ENCODE measurements around the gene GPRASP2. TPM values are rescaled to one million over a fixed set of nuclear protein-coding genes. Genes with fewer than 3 reads are reported as not detected.
"Not testable (repeated sequence)": the region's sequence is repeated elsewhere in the genome, so short reads cannot be mapped to it uniquely, and the experiment has no call there.

The GPRASP2 gene
- total RNA-seq (2021; ENCODE audit: unreplicated experiment) (2.1 TPM), Bru-seq, nascent RNA (percentile 43 among the genes with signal in this experiment), BruChase-seq, experiment 1, labeled RNA remaining after a 6-hour chase (percentile 69 among the genes with signal in this experiment), BruChase-seq, experiment 2, labeled RNA remaining after a 2-hour chase (percentile 72 among the genes with signal in this experiment)
- polyA plus RNA-seq (2012), result 1.9 and 2.1 TPM in 2 replicates
- long read RNA-seq, partial matches to known transcripts, result 1 of 6 reads
- long read RNA-seq, other reads (novel, unspliced or antisense), result 5 of 6 reads

DNA sequence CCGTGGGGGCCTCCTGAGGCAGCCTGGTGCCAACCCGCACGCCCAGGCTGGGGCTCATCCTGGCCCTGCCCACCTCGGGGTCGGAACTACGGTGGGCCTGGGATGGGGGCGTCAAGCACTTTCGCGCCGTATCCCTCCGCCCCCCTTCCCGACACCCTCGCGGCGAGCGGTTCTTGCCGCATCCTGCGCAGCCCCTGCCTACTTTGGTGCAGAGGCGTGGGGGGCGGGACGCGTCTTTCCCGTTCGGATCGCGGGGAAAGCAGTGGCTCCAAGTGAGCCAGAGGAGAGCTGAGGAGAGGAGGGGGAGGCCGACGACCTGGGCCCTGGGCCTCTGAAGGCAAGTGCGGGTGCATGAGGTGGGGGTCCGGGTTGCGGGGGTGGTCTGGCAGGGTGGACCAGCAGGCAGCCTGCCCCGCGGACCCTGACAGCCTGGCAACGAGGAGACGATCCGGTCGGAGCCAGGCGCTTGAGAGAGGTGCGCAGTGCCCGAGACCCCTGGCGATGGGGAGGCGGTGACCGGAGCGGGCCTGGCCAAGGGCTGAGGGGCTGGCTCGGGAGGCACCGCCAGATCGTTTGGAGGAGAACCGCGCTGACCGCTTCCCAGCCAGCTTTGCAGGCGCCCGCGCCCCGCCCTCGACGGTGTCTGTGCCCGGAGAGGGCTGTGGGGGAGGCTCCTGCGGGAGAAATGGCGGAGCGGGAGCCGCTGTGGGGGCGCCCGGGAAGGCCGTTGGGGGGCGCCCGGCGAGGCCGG lies at the start of gene GPRASP2:
GPRASP2 (plus strand) TSS at position 233 of the 751 bp plus-strand sequence. CDS start 2,422 bp downstream, outside the sequence.
- DNase-seq (ENCODE audit: low read depth, low spot score) (no peak), ATAC-seq (peak; percentile 64)
- no TSS peak for BruUV-seq (replicated peaks)
- Histone ChIP-seq H3K27ac (ENCODE audit: low read depth, low read length) (no peak within 1 kb of the TSS; the same call in 1 of the 2 replicates), H3K4me2 (ENCODE audit: low read length) (peak within 1 kb of the TSS; percentile 77), H3K4me1 (ENCODE audit: control insufficient read depth in 1 of 2, insufficient read depth in 2 of 2, low read length in 2 of 2) (no peaks in the 10 kb centered on the region), H3K9me2 (ENCODE audit: insufficient read depth) (no peaks in the 10 kb centered on the region), H2AFZ (ENCODE audit: low read depth, low read length, poor library complexity, severe bottlenecking) (no peak within 1 kb of the TSS), H3K79me2 (ENCODE audit: insufficient read depth, low read length) (no peaks in the 10 kb centered on the region), H3K27me3 (ENCODE audit: insufficient read depth, low read length) (no peaks in the 10 kb centered on the region), H3K9ac (ENCODE audit: low read length) (peak within 1 kb of the TSS; percentile 47; the same call in 1 of the 2 replicates), H3K9me3 (ENCODE audit: control insufficient read depth in 1 of 2, insufficient read depth in 1 of 2, low read depth in 1 of 2, low read length in 2 of 2) (no peaks in the 10 kb centered on the region), H4K20me1 (ENCODE audit: insufficient read depth) (no peaks in the 10 kb centered on the region), H3K4me3 (replicated peaks in 1 of 2; ENCODE audit: low read depth in 1 of 2, low read length in 2 of 2) (peak within 1 kb of the TSS; percentile 40 to 56), H3K36me3 (ENCODE audit: control insufficient read depth in 1 of 2, insufficient read depth in 2 of 2, low read length in 2 of 2) (no peaks in the 10 kb centered on the region)
- RAD21 ChIA-PET (ENCODE audit: low non-redundant PET in 1 of 2, low total read pairs in 2 of 2, uncharacterized antibody in 2 of 2, unreplicated experiment in 2 of 2), result no interaction called here
- intact Hi-C loops (cut with micrococcal nuclease), result no loop called here
- POLR2A ChIA-PET, result no interaction called here
- CTCF ChIA-PET, result no interaction called here
- TF ChIP-seq, protein P1, sequence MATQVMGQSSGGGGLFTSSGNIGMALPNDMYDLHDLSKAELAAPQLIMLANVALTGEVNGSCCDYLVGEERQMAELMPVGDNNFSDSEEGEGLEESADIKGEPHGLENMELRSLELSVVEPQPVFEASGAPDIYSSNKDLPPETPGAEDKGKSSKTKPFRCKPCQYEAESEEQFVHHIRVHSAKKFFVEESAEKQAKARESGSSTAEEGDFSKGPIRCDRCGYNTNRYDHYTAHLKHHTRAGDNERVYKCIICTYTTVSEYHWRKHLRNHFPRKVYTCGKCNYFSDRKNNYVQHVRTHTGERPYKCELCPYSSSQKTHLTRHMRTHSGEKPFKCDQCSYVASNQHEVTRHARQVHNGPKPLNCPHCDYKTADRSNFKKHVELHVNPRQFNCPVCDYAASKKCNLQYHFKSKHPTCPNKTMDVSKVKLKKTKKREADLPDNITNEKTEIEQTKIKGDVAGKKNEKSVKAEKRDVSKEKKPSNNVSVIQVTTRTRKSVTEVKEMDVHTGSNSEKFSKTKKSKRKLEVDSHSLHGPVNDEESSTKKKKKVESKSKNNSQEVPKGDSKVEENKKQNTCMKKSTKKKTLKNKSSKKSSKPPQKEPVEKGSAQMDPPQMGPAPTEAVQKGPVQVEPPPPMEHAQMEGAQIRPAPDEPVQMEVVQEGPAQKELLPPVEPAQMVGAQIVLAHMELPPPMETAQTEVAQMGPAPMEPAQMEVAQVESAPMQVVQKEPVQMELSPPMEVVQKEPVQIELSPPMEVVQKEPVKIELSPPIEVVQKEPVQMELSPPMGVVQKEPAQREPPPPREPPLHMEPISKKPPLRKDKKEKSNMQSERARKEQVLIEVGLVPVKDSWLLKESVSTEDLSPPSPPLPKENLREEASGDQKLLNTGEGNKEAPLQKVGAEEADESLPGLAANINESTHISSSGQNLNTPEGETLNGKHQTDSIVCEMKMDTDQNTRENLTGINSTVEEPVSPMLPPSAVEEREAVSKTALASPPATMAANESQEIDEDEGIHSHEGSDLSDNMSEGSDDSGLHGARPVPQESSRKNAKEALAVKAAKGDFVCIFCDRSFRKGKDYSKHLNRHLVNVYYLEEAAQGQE (IDR thresholded peaks at IDR 0.05; ENCODE audit: low read depth), result no peak
- TF ChIP-seq FOSL1 (IDR thresholded peaks at IDR 0.05; ENCODE audit: low read depth), result no peak
- TF ChIP-seq SRF (IDR thresholded peaks at IDR 0.05; ENCODE audit: low read depth), result no peak
- TF ChIP-seq ATF3 (IDR thresholded peaks at IDR 0.05), result no peak
- TF ChIP-seq ZBTB33 (IDR thresholded peaks at IDR 0.05; ENCODE audit: extremely low read depth, insufficient replicate concordance, low read length), result no peak
- no peak for TF ChIP-seq ZFX (IDR thresholded peaks at IDR 0.05)
- TF ChIP-seq POLR2A (IDR thresholded peaks at IDR 0.05; ENCODE audit: borderline replicate concordance, extremely low read depth, insufficient read depth, insufficient read length), result no peak
- no peak for TF ChIP-seq EGR1 (IDR thresholded peaks at IDR 0.05; ENCODE audit: low read depth)
- no peak for TF ChIP-seq SP1 (IDR thresholded peaks at IDR 0.05; ENCODE audit: low read depth)

DNA sequence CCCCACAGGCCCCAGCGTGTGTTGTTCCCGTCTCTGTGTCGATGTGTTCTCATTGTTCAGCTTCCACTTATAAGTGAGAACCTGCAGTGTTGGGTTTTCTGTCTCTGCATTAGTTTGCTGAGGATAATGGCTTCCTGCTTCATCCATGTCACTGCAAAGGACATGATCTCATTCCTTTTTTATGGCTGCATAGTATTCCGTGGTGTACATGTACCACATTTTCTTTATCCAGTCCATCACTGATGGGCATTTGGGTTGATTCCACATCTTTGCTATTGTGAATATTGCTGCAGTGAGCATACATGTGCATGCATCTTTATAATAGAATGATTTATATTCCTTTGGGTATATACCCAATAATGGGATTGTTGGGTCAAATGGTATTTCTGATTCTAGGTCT lies 48.4 kb upstream of the GPRASP2 start:
- H4K20me1 ChIP-seq (ENCODE audit: insufficient read depth); H3K4me3 ChIP-seq (replicated peaks in 1 of 2; ENCODE audit: low read depth in 1 of 2, low read length in 2 of 2); BruUV-seq (replicated peaks); H3K9me2 ChIP-seq (ENCODE audit: insufficient read depth); H3K79me2 ChIP-seq (ENCODE audit: insufficient read depth, low read length); H3K27me3 ChIP-seq (ENCODE audit: insufficient read depth, low read length); H3K9ac ChIP-seq (ENCODE audit: low read length); H3K4me2 ChIP-seq (ENCODE audit: low read length); POLR2A ChIA-PET; CTCF ChIA-PET; ATAC-seq; intact Hi-C loops (cut with micrococcal nuclease); H3K27ac ChIP-seq (ENCODE audit: low read depth, low read length); RAD21 ChIA-PET (ENCODE audit: low non-redundant PET in 1 of 2, low total read pairs in 2 of 2, uncharacterized antibody in 2 of 2, unreplicated experiment in 2 of 2); H3K9me3 ChIP-seq (ENCODE audit: control insufficient read depth in 1 of 2, insufficient read depth in 1 of 2, low read depth in 1 of 2, low read length in 2 of 2); H3K36me3 ChIP-seq (ENCODE audit: control insufficient read depth in 1 of 2, insufficient read depth in 2 of 2, low read length in 2 of 2); H3K4me1 ChIP-seq (ENCODE audit: control insufficient read depth in 1 of 2, insufficient read depth in 2 of 2, low read length in 2 of 2); DNase-seq (ENCODE audit: low read depth, low spot score); H2AFZ ChIP-seq (ENCODE audit: low read depth, low read length, poor library complexity, severe bottlenecking): not testable (repeated sequence)
